MM.1S (cell line): ENCODE results near the gene DSCAM.

Source experiments
- DNase-seq: peaks from one replicate; pipeline ENCODE4 v3.0.0-alpha.2; 2015
- H2AFZ ChIP-seq: fragments of 300-600 bp; sonication (generic); 2 replicates; pipeline ENCODE4 v1.6.0; 2016; ENCODE audit warnings: antibody characterized with exemption, low read length
- H3F3A ChIP-seq: fragments of 300-600 bp; sonication (generic); 2 replicates; pipeline ENCODE4 v1.6.1; 2016; ENCODE audit warnings: mild to moderate bottlenecking, antibody characterized with exemption, low read length, moderate library complexity, mixed read lengths; ENCODE audit not compliant: insufficient read depth
- H3K27ac ChIP-seq: fragments of 300-600 bp; sonication (generic); 2 replicates; pipeline ENCODE4 v1.5.1; 2016; ENCODE audit warnings: mild to moderate bottlenecking, low read length
- H3K27me3 ChIP-seq: fragments of 300-600 bp; sonication (generic); replicated peaks from 2 replicates; pipeline ENCODE4 v1.6.0; 2016; ENCODE audit warnings: low read length; ENCODE audit not compliant: insufficient read depth
- H3K36me3 ChIP-seq: fragments of 300-600 bp; sonication (generic); replicated peaks from 2 replicates; pipeline ENCODE4 v1.6.1; 2016; ENCODE audit warnings: mild to moderate bottlenecking, low read length, mixed read lengths; ENCODE audit not compliant: insufficient read depth
- H3K4me1 ChIP-seq: fragments of 300-600 bp; sonication (generic); 2 replicates; pipeline ENCODE4 v1.6.1; 2016; ENCODE audit warnings: low read length, mixed read lengths
- H3K4me2 ChIP-seq: fragments of 300-600 bp; sonication (generic); 2 replicates; pipeline ENCODE4 v1.6.0; 2016; ENCODE audit warnings: low read depth, low read length
- H3K4me3 ChIP-seq: fragments of 300-600 bp; sonication (generic); 2 replicates; pipeline ENCODE4 v1.5.1; 2016; ENCODE audit warnings: low read length, mixed read lengths
- H3K79me2 ChIP-seq: fragments of 300-600 bp; sonication (generic); 2 replicates; pipeline ENCODE4 v1.6.1; 2016; ENCODE audit warnings: mixed run types, low read length, mixed read lengths
- H3K9ac ChIP-seq: fragments of 300-600 bp; sonication (generic); 2 replicates; pipeline ENCODE4 v1.6.1; 2016; ENCODE audit warnings: low read length, mixed read lengths
- H3K9me2 ChIP-seq: fragments of 300-600 bp; sonication (generic); replicated peaks from 2 replicates; pipeline ENCODE4 v1.6.1; 2016; ENCODE audit warnings: mild to moderate bottlenecking, low read length, mixed read lengths; ENCODE audit not compliant: insufficient read depth
- H3K9me3 ChIP-seq: fragments of 300-600 bp; sonication (generic); replicated peaks from 2 replicates; pipeline ENCODE4 v1.6.1; 2016; ENCODE audit warnings: mild to moderate bottlenecking, low read length, mixed read lengths; ENCODE audit not compliant: insufficient read depth
- H4K20me1 ChIP-seq: fragments of 300-600 bp; sonication (generic); 2 replicates; pipeline ENCODE4 v1.6.1; 2016; ENCODE audit warnings: mild to moderate bottlenecking, low read length, moderate library complexity, mixed read lengths; ENCODE audit not compliant: insufficient read depth
- CTCF ChIP-seq: fragments of 300-600 bp; sonication (generic); IDR thresholded peaks from 2 replicates; pipeline ENCODE4 v1.5.1; 2016; ENCODE audit warnings: antibody characterized with exemption, low read length, mixed read lengths
- EZH2 ChIP-seq: fragments of 300-600 bp; sonication (generic); optimal IDR thresholded peaks from 2 replicates; pipeline ENCODE3; 2017; ENCODE audit warnings: low read depth, mild to moderate bottlenecking, antibody characterized with exemption, low read length, mixed read lengths
- EZH2phosphoT487 ChIP-seq: fragments of 300-600 bp; sonication (generic); IDR thresholded peaks from 2 replicates; pipeline ENCODE4 v1.6.1; 2018; ENCODE audit warnings: antibody characterized with exemption, low read length

Gene DSCAM

GRCh38 chr21:40531431-40532110, 315.4 kb downstream of the DSCAM start:
- DNase-seq: no peak
- TF ChIP-seq CTCF: no peak
- TF ChIP-seq EZH2phosphoT487: no peak

GRCh38 chr21:40531016-40531415, 315.9 kb downstream of the DSCAM start:
- TF ChIP-seq EZH2phosphoT487 (no peak), EZH2 (no peak)
- H4K20me1 ChIP-seq: no peaks in the 10 kb centered on the region
- H3F3A ChIP-seq: no peaks in the 10 kb centered on the region

More at GRCh38 chr21:40531431-40532110, 315.4 kb downstream of the DSCAM start:
- Histone ChIP-seq H3K4me1 (no peaks in the 10 kb centered on the region), H3F3A (no peaks in the 10 kb centered on the region), H3K36me3 (no peaks in the 10 kb centered on the region), H3K4me3 (no peak overlapping the region), H3K9me2 (no peaks in the 10 kb centered on the region), H3K27ac (no peak overlapping the region), H3K9me3 (no peaks in the 10 kb centered on the region), H3K4me2 (no peak overlapping the region), H3K9ac (no peak overlapping the region), H3K79me2 (no peaks in the 10 kb centered on the region), H2AFZ (no peak overlapping the region), H3K27me3 (no peaks in the 10 kb centered on the region), H4K20me1 (no peaks in the 10 kb centered on the region)

GRCh38 chr21:40517646-40518045, 329.3 kb downstream of the DSCAM start:
- Histone ChIP-seq H3K9me3 (no peaks in the 10 kb centered on the region), H3K4me3 (no peak overlapping the region), H3K9me2 (no peaks in the 10 kb centered on the region), H3F3A (no peaks in the 10 kb centered on the region), H3K36me3 (no peaks in the 10 kb centered on the region), H3K27me3 (no peaks in the 10 kb centered on the region), H3K79me2 (no peaks in the 10 kb centered on the region), H3K4me2 (no peak overlapping the region), H3K27ac (no peak overlapping the region), H4K20me1 (no peaks in the 10 kb centered on the region), H3K4me1 (no peaks in the 10 kb centered on the region), H2AFZ (no peak overlapping the region), H3K9ac (no peak overlapping the region)
- DNase-seq: no peak
- TF ChIP-seq EZH2phosphoT487 (no peak), CTCF (no peak), EZH2 (no peak)

More at GRCh38 chr21:40531016-40531415, 315.9 kb downstream of the DSCAM start:
- Histone ChIP-seq H3K9me3 (no peaks in the 10 kb centered on the region), H3K9ac (no peak overlapping the region), H3K9me2 (no peaks in the 10 kb centered on the region), H3K4me1 (no peaks in the 10 kb centered on the region), H3K27ac (no peak overlapping the region), H3K27me3 (no peaks in the 10 kb centered on the region), H3K36me3 (no peaks in the 10 kb centered on the region), H3K4me3 (no peak overlapping the region), H3K79me2 (no peaks in the 10 kb centered on the region), H3K4me2 (no peak overlapping the region), H2AFZ (no peak overlapping the region)
- no peak for DNase-seq

GRCh38 chr21:40516335-40516734, 330.6 kb downstream of the DSCAM start:
- no peak for DNase-seq
- Histone ChIP-seq H3K79me2 (no peaks in the 10 kb centered on the region), H3K4me1 (no peaks in the 10 kb centered on the region), H4K20me1 (no peaks in the 10 kb centered on the region), H3K9me3 (no peaks in the 10 kb centered on the region), H3K4me3 (no peak overlapping the region), H2AFZ (no peak overlapping the region), H3K9me2 (no peaks in the 10 kb centered on the region), H3K36me3 (no peaks in the 10 kb centered on the region), H3K9ac (no peak overlapping the region), H3K27me3 (no peaks in the 10 kb centered on the region), H3K4me2 (no peak overlapping the region), H3F3A (no peaks in the 10 kb centered on the region), H3K27ac (no peak overlapping the region)
- TF ChIP-seq CTCF: no peak
- TF ChIP-seq EZH2: no peak
- TF ChIP-seq EZH2phosphoT487: no peak
